Peyer's patch (tissue), 4 donors: ENCODE measurements around the gene CSK. TPM values are rescaled to one million over a fixed set of nuclear protein-coding genes. Genes with fewer than 3 reads are reported as not detected.

Source experiments
- DNase-seq, 3 donors: peaks; one replicate each; pipeline ENCODE4 v3.0.0-alpha.2; 2017 to 2019
- H3K27ac ChIP-seq, 4 donors: fragments of 200-600 bp; sonication (generic); one replicate each; pipeline ENCODE4 v1.5.1; 2016 to 2019
- H3K27me3 ChIP-seq, 2 donors: fragments of 200-600 bp; sonication (generic); one replicate each; pipeline ENCODE4 v1.5.1; 2019
- H3K36me3 ChIP-seq, 3 donors: fragments of 200-600 bp; sonication (generic); one replicate each; pipeline ENCODE4 v1.5.1; 2016 to 2019
- H3K4me1 ChIP-seq, 4 donors: fragments of 200-600 bp; sonication (generic); one replicate each; pipeline ENCODE4 v1.5.1; 2016 to 2019
- H3K4me3 ChIP-seq, 4 donors: fragments of 200-600 bp; sonication (generic); 1 replicate in 3 of 4; 2 replicates in 1 of 4; pipeline ENCODE4 v1.5.1; 2016 to 2019; ENCODE audit warnings: mild to moderate bottlenecking in 1 of 4
- H3K9me3 ChIP-seq, 4 donors: fragments of 200-600 bp; sonication (generic); one replicate each; pipeline ENCODE4 v1.5.1; 2016 to 2019; ENCODE audit warnings: mild to moderate bottlenecking in 1 of 4
- POLR2A ChIP-seq, 2 donors: fragments of 450-650 bp; IDR thresholded peaks; one replicate each; pipeline ENCODE4 v1.5.1; 2017; ENCODE audit warnings: antibody characterized with exemption in 2 of 2, mild to moderate bottlenecking in 2 of 2, moderate library complexity in 2 of 2
- total RNA-seq, 4 donors: library from RNA; depleted of rRNA; stranded (reverse); fragments of >200 nt; gene quantifications; one replicate each; pipeline ENCODE4 v1.1.0, GENCODE V29; 2016
- TF ChIP-seq, protein P1 (sequence below), 6 experiments: fragments of 450-650 bp in 4 of 6; fragments of 200-600 bp in 2 of 6; sonication (generic) in 1 of 6; IDR thresholded peaks; one replicate each; pipeline ENCODE4 v1.5.1; 2017 to 2019; ENCODE audit warnings: antibody characterized with exemption in 6 of 6, mild to moderate bottlenecking in 3 of 6, moderate library complexity in 1 of 6

The CSK gene
- total RNA-seq, 4 donors from 2014 or later, result 53.8 to 122 (median 66.2) TPM

DNA sequence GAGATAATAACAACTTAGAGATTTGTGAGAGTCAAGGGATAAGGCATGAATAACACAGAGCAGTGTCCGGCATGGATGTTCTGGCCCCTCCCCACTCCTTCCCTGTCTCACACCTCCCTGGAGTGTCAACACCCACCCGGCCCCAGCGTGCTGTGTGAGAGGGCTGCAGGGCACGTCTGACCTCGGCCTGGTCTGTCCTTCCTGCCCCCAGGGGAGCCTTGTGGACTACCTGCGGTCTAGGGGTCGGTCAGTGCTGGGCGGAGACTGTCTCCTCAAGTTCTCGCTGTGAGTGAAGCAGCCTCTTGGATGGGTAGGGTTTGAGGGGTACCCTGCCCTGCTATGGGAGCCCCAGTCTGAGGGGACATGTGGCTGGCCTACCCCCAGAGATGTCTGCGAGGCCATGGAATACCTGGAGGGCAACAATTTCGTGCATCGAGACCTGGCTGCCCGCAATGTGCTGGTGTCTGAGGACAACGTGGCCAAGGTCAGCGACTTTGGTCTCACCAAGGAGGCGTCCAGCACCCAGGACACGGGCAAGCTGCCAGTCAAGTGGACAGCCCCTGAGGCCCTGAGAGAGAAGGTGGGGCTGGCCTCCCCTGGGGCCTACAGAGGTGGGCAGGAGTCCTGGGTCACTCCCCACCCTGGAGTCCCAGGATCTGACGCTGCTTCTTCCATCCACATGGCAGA lies 19.6 kb downstream of the CSK start:
- TF ChIP-seq, protein P1, sequence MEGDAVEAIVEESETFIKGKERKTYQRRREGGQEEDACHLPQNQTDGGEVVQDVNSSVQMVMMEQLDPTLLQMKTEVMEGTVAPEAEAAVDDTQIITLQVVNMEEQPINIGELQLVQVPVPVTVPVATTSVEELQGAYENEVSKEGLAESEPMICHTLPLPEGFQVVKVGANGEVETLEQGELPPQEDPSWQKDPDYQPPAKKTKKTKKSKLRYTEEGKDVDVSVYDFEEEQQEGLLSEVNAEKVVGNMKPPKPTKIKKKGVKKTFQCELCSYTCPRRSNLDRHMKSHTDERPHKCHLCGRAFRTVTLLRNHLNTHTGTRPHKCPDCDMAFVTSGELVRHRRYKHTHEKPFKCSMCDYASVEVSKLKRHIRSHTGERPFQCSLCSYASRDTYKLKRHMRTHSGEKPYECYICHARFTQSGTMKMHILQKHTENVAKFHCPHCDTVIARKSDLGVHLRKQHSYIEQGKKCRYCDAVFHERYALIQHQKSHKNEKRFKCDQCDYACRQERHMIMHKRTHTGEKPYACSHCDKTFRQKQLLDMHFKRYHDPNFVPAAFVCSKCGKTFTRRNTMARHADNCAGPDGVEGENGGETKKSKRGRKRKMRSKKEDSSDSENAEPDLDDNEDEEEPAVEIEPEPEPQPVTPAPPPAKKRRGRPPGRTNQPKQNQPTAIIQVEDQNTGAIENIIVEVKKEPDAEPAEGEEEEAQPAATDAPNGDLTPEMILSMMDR (IDR thresholded peaks at IDR 0.05), result no peak
- TF ChIP-seq POLR2A (IDR thresholded peaks at IDR 0.05), result no peak
- Histone ChIP-seq H3K36me3 (peaks cover 0 to 50% (median 0%) of the 10 kb centered on the region in 3 donors), H3K9me3 (no peaks in the 10 kb centered on the region), H3K4me1 (peaks cover 4 to 36% (median 32%) of the 10 kb centered on the region in 4 donors), H3K27me3 (no peaks in the 10 kb centered on the region), H3K27ac (peak overlapping the region in 2 of 4 donors; percentile 76 to 97), H3K4me3 (no peak overlapping the region)
- DNase-seq, result no peak

DNA sequence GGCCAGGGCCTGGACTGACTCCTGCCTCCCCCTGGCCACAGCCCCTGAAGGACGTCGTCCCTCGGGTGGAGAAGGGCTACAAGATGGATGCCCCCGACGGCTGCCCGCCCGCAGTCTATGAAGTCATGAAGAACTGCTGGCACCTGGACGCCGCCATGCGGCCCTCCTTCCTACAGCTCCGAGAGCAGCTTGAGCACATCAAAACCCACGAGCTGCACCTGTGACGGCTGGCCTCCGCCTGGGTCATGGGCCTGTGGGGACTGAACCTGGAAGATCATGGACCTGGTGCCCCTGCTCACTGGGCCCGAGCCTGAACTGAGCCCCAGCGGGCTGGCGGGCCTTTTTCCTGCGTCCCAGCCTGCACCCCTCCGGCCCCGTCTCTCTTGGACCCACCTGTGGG lies 20.4 kb downstream of the CSK start:
- H3K36me3 ChIP-seq, result peaks cover 0 to 50% (median 0%) of the 10 kb centered on the region in 3 donors
- no peak for DNase-seq

DNA sequence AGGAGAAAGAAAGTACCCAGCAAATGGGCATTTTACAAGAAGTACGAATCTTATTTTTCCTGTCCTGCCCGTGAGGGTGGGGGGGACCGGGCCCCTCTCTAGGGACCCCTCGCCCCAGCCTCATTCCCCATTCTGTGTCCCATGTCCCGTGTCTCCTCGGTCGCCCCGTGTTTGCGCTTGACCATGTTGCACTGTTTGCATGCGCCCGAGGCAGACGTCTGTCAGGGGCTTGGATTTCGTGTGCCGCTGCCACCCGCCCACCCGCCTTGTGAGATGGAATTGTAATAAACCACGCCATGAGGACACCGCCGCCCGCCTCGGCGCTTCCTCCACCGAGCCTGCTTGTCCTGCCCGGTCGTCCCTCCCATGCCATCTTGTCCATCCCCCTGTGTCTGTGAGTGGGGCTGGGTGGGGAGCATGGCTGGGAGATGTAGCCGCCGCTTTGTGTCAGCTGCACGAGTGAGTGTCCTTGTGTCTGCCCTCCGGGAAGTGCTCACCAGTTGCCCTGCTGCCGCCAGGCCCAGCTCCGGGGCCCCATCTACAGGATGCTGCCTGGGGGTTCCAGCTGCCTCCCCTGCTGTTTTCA lies 21.1 kb downstream of the CSK start:
- no peak overlapping the region for H3K4me3 ChIP-seq
- DNase-seq, result no peak
- H3K27me3 ChIP-seq, result no peaks in the 10 kb centered on the region
- no peaks in the 10 kb centered on the region for H3K9me3 ChIP-seq
- peaks cover 4 to 43% (median 28%) of the 10 kb centered on the region in 4 donors for H3K4me1 ChIP-seq
- no peak overlapping the region for H3K27ac ChIP-seq
- peaks cover 0 to 50% (median 0%) of the 10 kb centered on the region in 3 donors for H3K36me3 ChIP-seq
- TF ChIP-seq POLR2A (IDR thresholded peaks at IDR 0.05), result no peak
- TF ChIP-seq, protein P1 (IDR thresholded peaks at IDR 0.05), result no peak

More for the DNA sequence above, 20.4 kb downstream of the CSK start:
- Histone ChIP-seq H3K4me3 (no peak overlapping the region), H3K4me1 (peaks cover 4 to 38% (median 33%) of the 10 kb centered on the region in 4 donors), H3K27ac (no peak overlapping the region), H3K27me3 (no peaks in the 10 kb centered on the region), H3K9me3 (no peaks in the 10 kb centered on the region)
- TF ChIP-seq, protein P1 (IDR thresholded peaks at IDR 0.05), result no peak
- TF ChIP-seq POLR2A (IDR thresholded peaks at IDR 0.05), result no peak

DNA sequence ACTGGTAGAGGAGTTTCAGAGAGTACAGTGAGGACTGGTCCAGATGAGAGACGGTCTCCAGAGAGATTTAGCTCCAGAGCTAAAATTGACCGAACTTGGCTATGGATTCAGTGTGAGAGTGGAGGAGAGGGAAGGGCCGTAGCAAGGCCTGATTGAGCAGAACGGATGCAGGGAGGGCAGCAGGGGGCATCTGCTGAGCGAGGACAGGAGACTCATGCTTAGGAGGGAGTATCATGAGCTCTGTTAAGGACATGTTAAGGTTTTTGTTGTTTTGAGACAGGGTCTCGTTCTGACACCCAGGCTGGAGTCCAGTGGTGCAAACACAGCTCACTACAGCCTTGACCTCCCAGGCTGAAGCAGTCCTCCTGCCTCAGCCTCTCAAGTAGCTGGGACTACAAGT lies 23.1 kb downstream of the CSK start:
- Histone ChIP-seq H3K36me3 (peaks cover 0 to 35% (median 0%) of the 10 kb centered on the region in 3 donors), H3K4me1 (peaks cover 0 to 24% (median 12%) of the 10 kb centered on the region in 4 donors), H3K27ac (no peak overlapping the region), H3K27me3 (no peaks in the 10 kb centered on the region), H3K4me3 (no peak overlapping the region), H3K9me3 (no peaks in the 10 kb centered on the region)
- no peak for TF ChIP-seq POLR2A (IDR thresholded peaks at IDR 0.05)
- TF ChIP-seq, protein P1 (IDR thresholded peaks at IDR 0.05), result no peak
- DNase-seq, result no peak

DNA sequence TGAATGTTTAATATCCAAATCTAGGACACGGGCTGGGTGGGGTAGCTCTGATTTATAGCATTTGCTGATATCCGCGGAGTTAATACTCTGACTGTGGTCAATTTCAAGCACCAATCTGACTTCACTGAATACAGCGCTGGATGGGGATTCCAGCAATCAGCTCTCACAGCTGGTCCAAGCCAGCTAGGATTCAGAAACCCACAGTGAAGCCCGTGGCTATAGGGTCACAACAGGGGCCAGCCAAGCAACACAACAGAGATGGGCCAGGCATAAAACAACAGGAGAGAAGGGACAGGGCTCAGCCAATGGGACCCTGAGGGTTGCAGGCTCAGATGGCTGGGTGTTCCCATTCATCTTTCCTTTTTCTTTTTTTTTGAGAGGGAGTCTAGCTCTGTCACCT lies 25.4 kb downstream of the CSK start:
- H3K27me3 ChIP-seq, result no peaks in the 10 kb centered on the region
- H3K4me3 ChIP-seq, result no peak overlapping the region
- TF ChIP-seq POLR2A (IDR thresholded peaks at IDR 0.05), result no peak
- TF ChIP-seq, protein P1 (IDR thresholded peaks at IDR 0.05), result no peak
- H3K9me3 ChIP-seq, result no peaks in the 10 kb centered on the region
- no peak for DNase-seq
- H3K4me1 ChIP-seq, result peaks cover 0 to 13% (median 4%) of the 10 kb centered on the region in 4 donors
- H3K36me3 ChIP-seq, result peaks cover 0 to 15% (median 0%) of the 10 kb centered on the region in 3 donors
- H3K27ac ChIP-seq, result peak overlapping the region in 1 of 4 donors; percentile 35
